IPS-18c (cell line): ENCODE results near the gene SERPINA3.
"Not testable (repeated sequence)": the region's sequence is repeated elsewhere in the genome, so short reads cannot be mapped to it uniquely, and the experiment has no call there.

Experiments
- H3K4me3 ChIP-seq: 2 replicates; pipeline ENCODE4 v1.7.0; 2013; ENCODE audit warnings: low read depth, mild to moderate bottlenecking, low read length, moderate library complexity; ENCODE audit not compliant: insufficient read depth
- H3K9me3 ChIP-seq: one replicate; pipeline ENCODE4 v1.6.1; 2013; ENCODE audit warnings: mild to moderate bottlenecking, low read length, moderate library complexity; ENCODE audit not compliant: control insufficient read depth, insufficient read depth

SERPINA3 gene

GRCh38 chr14:94612174-94612573, at the start of gene SERPINA3:
TSS of gene SERPINA3 (plus strand) at chr14:94612391. CDS start at chr14:94614442, 2,051 bp downstream.
- peaks cover 2% of the 10 kb centered on the region for H3K9me3 ChIP-seq
- no peak within 1 kb of the TSS for H3K4me3 ChIP-seq

- H3K9me3 ChIP-seq: no peaks in the 10 kb centered on the region
- no peak overlapping the region for H3K4me3 ChIP-seq
Observed at GRCh38 chr14:94562941-94563883, 49.0 kb upstream of the SERPINA3 start.

GRCh38 chr14:94564381-94564780, 47.8 kb upstream of the SERPINA3 start:
- Histone ChIP-seq H3K9me3 (no peaks in the 10 kb centered on the region), H3K4me3 (no peak overlapping the region)

GRCh38 chr14:94568186-94568585, 44.0 kb upstream of the SERPINA3 start:
- H3K4me3 ChIP-seq: no peak overlapping the region
- no peaks in the 10 kb centered on the region for H3K9me3 ChIP-seq

GRCh38 chr14:94569381-94570001, 42.7 kb upstream of the SERPINA3 start:
- Histone ChIP-seq H3K4me3 (no peak overlapping the region), H3K9me3 (no peaks in the 10 kb centered on the region)

- peaks cover under 1% of the 10 kb centered on the region for H3K9me3 ChIP-seq
- no peak overlapping the region for H3K4me3 ChIP-seq
Observed at GRCh38 chr14:94570002-94570400, 42.2 kb upstream of the SERPINA3 start.

GRCh38 chr14:94570440-94570839, 41.8 kb upstream of the SERPINA3 start:
- no peak overlapping the region for H3K4me3 ChIP-seq
- H3K9me3 ChIP-seq: peaks cover 2% of the 10 kb centered on the region

GRCh38 chr14:94571395-94571794, 40.8 kb upstream of the SERPINA3 start:
- Histone ChIP-seq H3K9me3 (peaks cover 2% of the 10 kb centered on the region), H3K4me3 (no peak overlapping the region)

- Histone ChIP-seq H3K4me3 (no peak overlapping the region), H3K9me3 (peaks cover 2% of the 10 kb centered on the region)
Observed at GRCh38 chr14:94571950-94572349, 40.2 kb upstream of the SERPINA3 start.

GRCh38 chr14:94572637-94573303, 39.4 kb upstream of the SERPINA3 start:
- peaks cover 2% of the 10 kb centered on the region for H3K9me3 ChIP-seq
- no peak overlapping the region for H3K4me3 ChIP-seq

- Histone ChIP-seq H3K4me3 (no peak overlapping the region), H3K9me3 (peaks cover 2% of the 10 kb centered on the region)
Observed at GRCh38 chr14:94573475-94574277, 38.5 kb upstream of the SERPINA3 start.

GRCh38 chr14:94574336-94574735, 37.9 kb upstream of the SERPINA3 start:
- Histone ChIP-seq H3K4me3 (no peak overlapping the region), H3K9me3 (peaks cover 3% of the 10 kb centered on the region)

GRCh38 chr14:94575730-94576585, 36.2 kb upstream of the SERPINA3 start:
- H3K9me3 ChIP-seq: peaks cover 6% of the 10 kb centered on the region

GRCh38 chr14:94577472-94577871, 34.7 kb upstream of the SERPINA3 start:
- not testable (repeated sequence) for H3K9me3 ChIP-seq

More at GRCh38 chr14:94575730-94576585, 36.2 kb upstream of the SERPINA3 start:
- no peak overlapping the region for H3K4me3 ChIP-seq

GRCh38 chr14:94578712-94579111, 33.5 kb upstream of the SERPINA3 start:
- Histone ChIP-seq H3K4me3 (no peak overlapping the region), H3K9me3 (peaks cover 6% of the 10 kb centered on the region)

More at GRCh38 chr14:94577472-94577871, 34.7 kb upstream of the SERPINA3 start:
- H3K4me3 ChIP-seq: not testable (repeated sequence)
